ENCODE results near the gene LGI4.
A peak's percentile ranks its signal among the peaks of the same experiment; 100 is the strongest.

Gene LGI4

DNA sequence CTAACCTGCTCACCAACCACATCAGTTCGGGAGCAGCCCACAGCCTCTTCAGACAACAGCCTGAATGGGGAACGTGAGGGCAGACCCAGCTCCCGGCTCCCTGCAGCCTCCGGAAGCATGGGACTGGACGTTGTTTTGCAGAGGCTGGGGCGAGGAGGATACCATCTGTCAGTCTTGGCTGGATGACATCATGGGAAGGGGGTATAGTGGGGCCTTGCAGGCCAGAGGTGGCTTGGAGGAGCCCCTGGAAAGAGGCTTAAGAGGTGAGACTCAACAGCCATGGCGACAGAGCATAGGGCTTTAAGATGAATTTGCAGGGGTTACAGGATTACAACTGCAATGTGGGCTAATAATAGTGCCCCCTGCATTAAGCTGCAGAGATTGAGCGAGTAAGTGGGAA is 17.7 kb downstream of the LGI4 start:
- H3K9ac ChIP-seq, result no peak overlapping the region
- no peak for TF ChIP-seq Cebpa-rat (IDR thresholded peaks at IDR 0.05)
- no peaks in the 10 kb centered on the region for H3K9me3 ChIP-seq
- H4K20me1 ChIP-seq, result no peaks in the 10 kb centered on the region
- H3K27ac ChIP-seq, result no peak overlapping the region
- H3K4me2 ChIP-seq, result peak overlapping the region; percentile 3; the same call in 1 of the 2 replicates
- no peaks in the 10 kb centered on the region for H3K27me3 ChIP-seq
- H3K36me3 ChIP-seq, result no peaks in the 10 kb centered on the region
- H3K4me3 ChIP-seq, result no peak overlapping the region
- H3K4me1 ChIP-seq, result peaks cover 53% of the 10 kb centered on the region

DNA sequence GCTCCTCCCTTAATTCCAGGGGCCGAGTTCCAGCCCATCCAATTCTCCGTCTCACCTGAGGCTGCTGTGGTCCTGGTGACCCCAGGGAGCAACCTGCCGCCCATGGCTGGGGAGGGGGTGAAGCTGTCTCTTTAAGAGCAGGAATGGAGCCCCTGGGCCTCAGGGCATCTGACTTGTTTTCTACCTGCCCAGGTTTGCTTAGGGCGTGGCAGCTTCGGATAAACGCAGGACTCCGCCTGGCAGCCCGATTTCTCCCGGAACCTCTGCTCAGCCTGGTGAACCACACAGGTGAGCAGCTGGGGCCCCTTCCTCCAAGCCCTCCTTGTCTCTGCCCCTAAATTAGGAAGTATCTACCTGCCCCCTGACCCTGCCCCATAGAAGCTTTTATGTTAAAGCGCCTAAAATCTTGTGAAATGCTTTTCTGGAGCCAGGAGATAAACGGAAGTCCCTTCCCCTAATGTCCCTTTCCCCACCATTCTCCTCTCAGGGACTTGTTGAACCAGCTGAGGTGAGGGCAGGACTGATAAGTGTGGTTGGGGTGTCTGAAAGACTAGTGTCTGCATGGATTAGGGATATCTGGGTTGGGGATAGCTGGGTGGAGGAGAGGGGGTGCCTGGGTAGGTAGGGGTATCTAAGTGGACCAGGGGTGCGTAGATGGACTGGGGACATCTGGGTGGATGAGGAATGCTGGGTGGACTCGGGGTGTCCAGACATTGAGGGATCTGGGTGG is 18.6 kb downstream of the LGI4 start:
- Histone ChIP-seq H3K36me3 (no peaks in the 10 kb centered on the region), H3K27me3 (no peaks in the 10 kb centered on the region), H3K27ac (no peak overlapping the region), H3K4me2 (no peak overlapping the region), H3K4me3 (no peak overlapping the region), H3K4me1 (peaks cover 44% of the 10 kb centered on the region), H3K9me3 (no peaks in the 10 kb centered on the region), H4K20me1 (no peaks in the 10 kb centered on the region), H3K9ac (no peak overlapping the region)
- TF ChIP-seq Cebpa-rat (IDR thresholded peaks at IDR 0.05), result no peak

DNA sequence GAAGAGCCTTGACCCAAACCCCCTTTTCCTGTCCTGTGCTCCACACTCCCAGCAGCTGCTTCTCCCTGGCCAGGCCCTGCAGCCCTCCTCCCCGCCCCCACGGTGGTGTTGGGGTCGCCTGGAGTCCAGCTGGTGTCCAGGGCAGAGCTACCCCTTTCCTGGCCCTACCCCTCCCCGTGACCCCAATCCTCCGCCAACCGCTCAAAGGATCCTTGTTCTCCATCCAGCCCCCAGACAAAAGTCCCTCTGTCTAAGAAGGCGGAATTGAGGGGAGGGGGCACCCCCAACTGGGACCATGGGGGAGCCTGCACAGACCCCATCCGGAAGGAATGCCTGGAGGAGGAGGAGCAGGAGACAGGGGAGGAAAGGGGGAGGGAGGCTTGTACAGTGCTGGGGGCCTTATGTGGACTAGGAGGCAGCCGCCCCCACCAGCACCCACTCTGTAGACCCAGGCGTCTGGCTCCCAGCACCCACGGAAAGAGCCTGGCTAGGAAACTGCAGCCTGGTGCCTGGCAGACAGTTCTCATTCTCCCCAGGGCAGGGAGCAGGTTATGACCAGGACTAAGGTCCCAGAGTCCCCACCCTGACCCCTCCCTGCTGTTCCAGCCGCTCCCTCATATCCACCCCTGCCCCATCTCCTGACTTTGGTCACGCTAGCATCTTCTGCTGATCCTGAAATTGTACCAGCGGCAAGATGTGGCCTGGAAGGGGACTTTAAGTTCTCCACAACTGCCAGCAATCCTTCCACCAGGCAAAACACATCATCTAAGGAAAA is 19.5 kb downstream of the LGI4 start, which contains the start of gene FXYD3:
TSS of gene FXYD3 (plus strand) at position 647 of the 775 bp plus-strand sequence. CDS start 3,554 bp downstream, outside the sequence.
- no peak within 1 kb of the TSS for H3K9ac ChIP-seq
- no peaks in the 10 kb centered on the region for H3K36me3 ChIP-seq
- no peak for TF ChIP-seq Cebpa-rat (IDR thresholded peaks at IDR 0.05)
- H3K27ac ChIP-seq, result no peak within 1 kb of the TSS
- H3K4me2 ChIP-seq, result peak within 1 kb of the TSS; percentile 65
- H3K27me3 ChIP-seq, result no peaks in the 10 kb centered on the region
- no peaks in the 10 kb centered on the region for H3K9me3 ChIP-seq
- H4K20me1 ChIP-seq, result no peaks in the 10 kb centered on the region
- peak within 1 kb of the TSS; percentile 35; the same call in 1 of the 2 replicates for H3K4me3 ChIP-seq
- H3K4me1 ChIP-seq, result peaks cover 36% of the 10 kb centered on the region

DNA sequence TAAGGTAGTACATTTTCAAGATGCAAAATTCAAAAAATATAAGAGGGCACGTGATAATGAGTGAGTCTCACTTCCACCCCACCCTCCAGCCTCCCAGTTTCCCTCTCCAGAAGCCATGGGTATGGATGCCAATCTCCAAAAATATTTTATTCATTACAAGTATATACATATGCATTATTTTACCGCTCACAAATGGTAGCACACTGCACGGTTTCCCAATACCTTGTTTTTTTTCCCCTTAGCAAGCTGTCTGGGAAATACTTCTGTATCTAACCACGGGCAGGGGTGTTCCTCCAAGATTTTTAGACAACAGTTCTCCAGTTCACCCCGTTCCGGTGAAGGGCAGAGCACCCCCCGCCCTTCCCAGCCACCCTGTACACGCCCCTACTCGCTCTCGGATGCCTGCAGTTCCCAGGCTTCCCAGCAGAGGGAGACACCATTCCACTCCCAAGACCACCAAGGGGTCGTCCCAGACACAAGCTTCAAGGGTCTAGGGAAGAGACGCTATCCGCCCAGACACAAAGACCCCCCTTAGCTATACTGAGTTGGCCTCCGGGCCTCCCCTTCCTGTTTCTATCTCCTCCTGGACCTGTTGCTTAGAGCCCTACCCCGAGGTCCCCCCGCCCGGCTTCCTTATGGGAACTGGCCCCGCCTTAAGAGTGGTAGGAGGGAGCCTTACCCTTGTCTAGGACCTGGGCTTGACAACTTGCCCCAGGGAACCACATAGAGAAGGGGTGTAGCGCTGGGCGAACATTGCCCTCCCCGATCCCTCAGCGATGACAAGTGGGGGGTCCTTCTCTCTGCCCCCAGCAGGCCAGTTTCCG is 20.3 kb downstream of the LGI4 start:
- H3K36me3 ChIP-seq, result no peaks in the 10 kb centered on the region
- H3K4me1 ChIP-seq, result peaks cover 28% of the 10 kb centered on the region
- H3K9ac ChIP-seq, result no peak overlapping the region
- TF ChIP-seq Cebpa-rat (IDR thresholded peaks at IDR 0.05), result no peak
- peak overlapping the region; percentile 35; the same call in 1 of the 2 replicates for H3K4me3 ChIP-seq
- no peaks in the 10 kb centered on the region for H3K9me3 ChIP-seq
- H4K20me1 ChIP-seq, result no peaks in the 10 kb centered on the region
- no peaks in the 10 kb centered on the region for H3K27me3 ChIP-seq
- peak overlapping the region; percentile 65 for H3K4me2 ChIP-seq
- H3K27ac ChIP-seq, result no peak overlapping the region

DNA sequence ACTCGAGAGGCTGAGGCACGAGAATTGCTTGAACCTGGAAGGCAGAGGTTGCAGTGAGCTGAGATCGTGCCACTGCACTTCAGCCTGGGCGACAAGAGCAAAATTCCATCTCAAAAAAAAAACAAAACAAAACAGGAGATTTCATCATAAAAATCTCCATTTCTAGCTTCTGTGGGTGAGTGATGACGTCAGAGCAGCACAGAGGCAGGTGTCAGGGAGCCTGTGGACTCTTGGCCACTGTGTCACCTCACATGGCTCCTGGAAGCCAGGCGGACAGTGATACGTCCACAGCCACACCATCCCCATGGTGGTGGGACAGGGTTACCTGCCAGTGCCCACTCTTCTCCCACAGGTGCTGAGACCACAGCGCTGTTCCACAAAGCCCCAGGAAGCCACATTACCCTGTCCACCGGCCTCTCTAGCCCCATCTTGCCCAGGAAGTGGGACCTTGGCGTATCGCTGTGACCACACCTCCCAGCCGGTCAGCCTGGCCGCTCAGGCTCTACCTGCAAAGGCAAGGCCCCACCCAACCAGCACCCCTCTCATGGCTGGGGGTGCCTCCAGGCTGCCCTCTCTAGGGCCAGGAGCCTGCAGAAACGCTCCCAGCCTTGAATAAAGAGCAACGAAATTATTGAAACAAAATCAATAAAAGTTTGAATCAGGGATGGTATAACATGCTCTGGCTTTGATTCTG is 21.7 kb downstream of the LGI4 start:
- TF ChIP-seq Cebpa-rat (IDR thresholded peaks at IDR 0.05), result no peak
- H3K27ac ChIP-seq, result no peak overlapping the region
- peaks cover 17% of the 10 kb centered on the region for H3K4me1 ChIP-seq
- no peaks in the 10 kb centered on the region for H4K20me1 ChIP-seq
- H3K4me2 ChIP-seq, result no peak overlapping the region
- H3K9ac ChIP-seq, result no peak overlapping the region
- no peaks in the 10 kb centered on the region for H3K27me3 ChIP-seq
- no peaks in the 10 kb centered on the region for H3K36me3 ChIP-seq
- no peaks in the 10 kb centered on the region for H3K9me3 ChIP-seq
- no peak overlapping the region for H3K4me3 ChIP-seq

DNA sequence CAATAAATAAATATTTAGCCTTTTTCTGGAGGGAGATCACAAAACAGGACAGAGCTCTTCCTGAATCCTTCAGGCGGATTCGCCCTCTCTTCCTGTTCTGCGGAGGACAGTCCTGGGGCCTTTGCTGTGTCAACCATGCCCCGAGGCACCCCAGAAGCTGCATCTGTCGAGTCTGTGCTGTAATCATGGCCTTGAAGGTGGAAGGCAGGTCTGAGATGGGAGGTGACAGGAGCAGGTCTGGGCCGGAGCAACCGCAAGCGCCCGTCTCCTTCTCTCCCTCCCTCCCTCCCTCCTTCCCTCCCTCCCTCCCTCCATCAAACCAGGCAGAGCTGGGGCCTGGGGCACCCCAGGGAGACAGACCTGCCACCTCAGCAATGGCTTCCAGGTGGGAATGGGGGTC is 23.9 kb downstream of the LGI4 start:
- H3K4me2 ChIP-seq, result no peak overlapping the region
- TF ChIP-seq Cebpa-rat (IDR thresholded peaks at IDR 0.05), result no peak
- H4K20me1 ChIP-seq, result no peaks in the 10 kb centered on the region
- no peak overlapping the region for H3K4me3 ChIP-seq
- H3K27me3 ChIP-seq, result no peaks in the 10 kb centered on the region
- H3K9me3 ChIP-seq, result peaks cover 5% of the 10 kb centered on the region; the same call in 1 of the 2 replicates
- no peak overlapping the region for H3K9ac ChIP-seq
- peaks cover 11% of the 10 kb centered on the region for H3K4me1 ChIP-seq
- no peaks in the 10 kb centered on the region for H3K36me3 ChIP-seq
- no peak overlapping the region for H3K27ac ChIP-seq

DNA sequence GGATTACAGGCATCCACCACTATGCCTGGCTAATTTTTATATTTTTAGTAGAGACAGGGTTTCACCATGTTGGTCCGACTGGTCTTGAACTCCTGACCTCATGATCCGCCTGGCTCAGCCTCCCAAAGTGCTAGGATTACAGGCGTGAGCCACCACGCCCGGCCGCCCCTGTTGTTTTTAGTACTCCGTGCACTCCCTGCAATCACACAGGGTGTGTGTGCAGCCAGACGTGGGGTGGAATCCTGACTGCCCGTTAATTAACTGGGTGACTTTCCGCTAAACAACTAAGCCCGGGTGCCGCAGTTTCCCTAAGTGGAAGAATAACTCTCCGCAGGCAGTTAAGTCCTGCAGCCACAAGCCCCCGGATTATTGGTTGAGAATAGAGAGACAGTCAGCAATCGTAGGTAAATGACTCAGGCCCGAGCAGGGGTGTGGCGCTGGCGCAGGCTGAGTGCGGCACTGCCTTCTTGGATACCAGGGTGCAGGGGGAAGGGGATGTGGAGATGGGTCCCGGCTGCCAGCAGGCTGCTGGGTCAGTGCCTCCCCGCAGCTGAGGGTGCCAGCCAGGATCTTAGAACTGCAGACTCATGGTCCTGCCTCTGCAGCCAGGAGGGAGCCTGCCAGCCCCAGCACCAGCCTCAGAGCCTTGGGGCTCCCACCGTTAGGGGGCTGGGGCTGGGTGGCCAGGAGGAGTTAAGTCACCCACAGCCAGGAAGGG is 25.3 kb downstream of the LGI4 start:
- Histone ChIP-seq H3K27ac (no peak overlapping the region), H3K4me1 (peaks cover 4% of the 10 kb centered on the region; the same call in 1 of the 2 replicates), H3K9me3 (peaks cover 8% of the 10 kb centered on the region; the same call in 1 of the 2 replicates), H3K9ac (no peak overlapping the region), H3K4me2 (no peak overlapping the region), H4K20me1 (no peaks in the 10 kb centered on the region), H3K36me3 (no peaks in the 10 kb centered on the region), H3K27me3 (no peaks in the 10 kb centered on the region), H3K4me3 (no peak overlapping the region)
- no peak for TF ChIP-seq Cebpa-rat (IDR thresholded peaks at IDR 0.05)

DNA sequence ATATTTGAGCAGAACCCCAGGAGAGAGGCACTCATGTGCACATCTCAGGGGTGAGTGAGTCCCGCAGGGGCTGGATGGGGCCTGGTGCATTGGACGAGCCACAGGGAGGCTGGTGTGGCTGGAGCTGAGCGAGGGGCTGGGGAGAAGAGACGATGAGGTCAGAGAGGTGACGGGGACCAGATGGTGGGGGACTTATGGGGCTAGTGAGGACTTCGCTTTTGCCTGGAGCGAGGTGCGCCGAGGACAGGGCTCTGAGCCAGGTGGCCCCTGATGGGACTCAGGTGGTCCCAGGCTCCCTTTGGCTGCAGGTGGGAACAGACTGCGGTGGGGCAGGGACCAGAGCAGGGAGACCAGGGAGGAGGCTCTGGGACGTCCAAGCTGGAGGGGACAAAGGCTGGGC is 26.1 kb downstream of the LGI4 start:
- no peak overlapping the region for H3K4me2 ChIP-seq
- H4K20me1 ChIP-seq, result no peaks in the 10 kb centered on the region
- H3K27me3 ChIP-seq, result no peaks in the 10 kb centered on the region
- H3K4me1 ChIP-seq, result peaks cover 3% of the 10 kb centered on the region; the same call in 1 of the 2 replicates
- no peak overlapping the region for H3K9ac ChIP-seq
- H3K27ac ChIP-seq, result no peak overlapping the region
- peaks cover 8% of the 10 kb centered on the region; the same call in 1 of the 2 replicates for H3K9me3 ChIP-seq
- no peak for TF ChIP-seq Cebpa-rat (IDR thresholded peaks at IDR 0.05)
- no peaks in the 10 kb centered on the region for H3K36me3 ChIP-seq
- H3K4me3 ChIP-seq, result no peak overlapping the region
